HG02642 (cell line): ENCODE results near the gene PGBD5.
A peak's percentile ranks its signal among the peaks of the same experiment; 100 is the strongest.

ENCODE experiments used
- ATAC-seq: cut with Tn5 transposase; IDR thresholded peaks from one replicate; pipeline ENCODE4 v1.9.1; 2021; ENCODE audit warnings: mild to moderate bottlenecking; ENCODE audit not compliant: unreplicated experiment, poor library complexity

PGBD5 gene

GRCh38 chr1:230270559-230271281, 155.4 kb downstream of the PGBD5 start:
- ATAC-seq: peak; percentile 65

GRCh38 chr1:230270185-230270558, 156.0 kb downstream of the PGBD5 start:
- ATAC-seq: peak; percentile 10

GRCh38 chr1:230268371-230269170, 157.6 kb downstream of the PGBD5 start:
- ATAC-seq: no peak

DNA sequence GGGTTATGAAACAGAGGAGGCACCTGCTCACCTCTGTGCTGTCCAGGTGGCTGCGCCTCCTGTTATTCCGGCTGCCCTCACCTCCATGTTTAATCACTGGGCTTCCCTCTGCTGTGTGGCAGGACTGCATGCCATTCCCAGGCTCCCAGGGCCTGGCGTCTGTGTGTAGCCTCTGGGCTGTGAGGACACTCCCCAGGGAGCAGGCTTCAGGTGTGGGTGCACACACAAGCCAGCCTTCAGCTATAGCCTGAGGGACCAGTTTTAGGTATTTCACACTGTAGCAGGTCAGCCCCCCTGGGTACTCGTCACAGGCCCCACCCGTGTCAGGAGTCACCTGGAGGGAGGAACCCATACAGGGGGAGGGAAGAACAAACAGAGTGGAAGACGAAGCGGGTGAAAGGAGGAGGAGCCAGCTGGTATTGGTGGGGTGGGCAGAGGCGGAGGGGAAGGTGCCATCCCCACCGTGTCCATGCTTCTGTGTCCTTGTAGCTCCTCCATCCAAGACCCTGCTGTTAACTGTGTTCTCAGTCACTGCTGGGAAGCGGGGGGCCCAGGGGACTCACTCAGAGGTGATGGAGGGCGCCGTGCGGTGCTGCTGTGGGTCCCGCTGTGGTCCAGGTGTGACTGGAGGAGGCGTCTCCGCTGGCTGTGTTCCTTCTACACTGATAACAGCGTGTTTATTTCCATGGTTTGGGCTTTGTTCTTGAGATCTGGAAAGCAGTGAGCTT, 158.6 kb downstream of the PGBD5 start:
- ATAC-seq: no peak

GRCh38 chr1:230266456-230266855, 159.7 kb downstream of the PGBD5 start:
- no peak for ATAC-seq

- no peak for ATAC-seq
These were observed 160.7 kb downstream of the PGBD5 start for GRCh38 chr1:230265200-230266115.
